ENCODE data around the gene BBS9.
"Not testable (repeated sequence)": the region's sequence is repeated elsewhere in the genome, so short reads cannot be mapped to it uniquely, and the experiment has no call there.

Gene BBS9

DNA sequence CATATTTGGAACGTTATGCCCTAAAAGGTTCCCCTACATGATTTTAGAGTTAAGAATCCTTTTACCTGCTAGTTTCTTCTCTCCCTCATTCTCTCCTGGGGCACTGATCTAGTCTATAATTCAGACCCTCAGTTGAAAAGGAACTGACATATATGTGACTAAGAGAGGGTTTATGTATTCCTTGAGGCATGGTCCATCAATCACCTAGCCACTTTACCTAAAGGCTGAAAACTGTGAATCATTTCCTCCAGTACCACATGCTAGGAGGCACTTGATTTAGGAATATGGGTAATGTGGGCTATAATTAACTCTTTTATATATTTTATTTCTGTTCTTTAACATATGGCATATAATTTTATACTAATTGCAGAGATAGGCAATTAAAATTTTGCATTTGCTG is 303.5 kb downstream of the BBS9 start:
- no peak for DNase-seq (ENCODE audit: low read depth)

DNA sequence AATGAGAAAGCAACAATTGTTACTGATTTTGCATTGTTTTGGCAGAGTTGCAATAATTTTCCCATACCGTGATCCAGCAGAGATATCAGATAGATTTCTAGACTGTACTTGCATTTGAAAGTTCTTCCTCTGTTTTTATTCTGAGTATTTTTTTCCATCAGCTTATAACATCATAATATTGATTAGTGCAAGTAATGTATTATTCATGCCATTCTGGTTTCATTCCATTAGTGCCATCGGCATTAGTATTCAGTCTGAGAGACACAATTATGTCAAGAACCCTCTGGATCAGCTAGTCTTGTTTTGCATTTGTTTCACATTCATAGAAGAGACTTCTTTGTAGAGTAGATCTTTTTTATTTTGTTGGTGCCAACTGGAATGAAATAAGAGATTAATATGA is 304.0 kb downstream of the BBS9 start:
- DNase-seq (ENCODE audit: low read depth): no peak

DNA sequence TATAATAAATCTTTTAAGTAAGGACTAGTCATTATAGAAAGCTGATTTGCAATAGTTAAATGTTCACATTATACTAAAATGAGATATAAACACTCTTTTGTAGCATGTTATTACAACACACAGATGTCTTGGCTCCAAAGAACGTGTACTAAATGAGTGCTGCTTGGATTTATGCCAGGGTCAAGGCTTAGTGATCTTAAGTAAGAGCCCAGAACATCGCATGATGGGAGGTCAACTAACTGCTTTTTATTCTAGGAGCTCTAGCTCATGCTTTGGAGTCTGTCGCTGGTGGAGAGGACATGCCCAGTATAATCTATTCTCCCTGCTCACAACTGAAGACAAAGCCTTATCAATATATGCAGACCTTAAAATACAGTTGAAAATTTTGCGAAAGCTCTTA is 315.1 kb downstream of the BBS9 start:
- DNase-seq (ENCODE audit: low read depth): no peak

DNA sequence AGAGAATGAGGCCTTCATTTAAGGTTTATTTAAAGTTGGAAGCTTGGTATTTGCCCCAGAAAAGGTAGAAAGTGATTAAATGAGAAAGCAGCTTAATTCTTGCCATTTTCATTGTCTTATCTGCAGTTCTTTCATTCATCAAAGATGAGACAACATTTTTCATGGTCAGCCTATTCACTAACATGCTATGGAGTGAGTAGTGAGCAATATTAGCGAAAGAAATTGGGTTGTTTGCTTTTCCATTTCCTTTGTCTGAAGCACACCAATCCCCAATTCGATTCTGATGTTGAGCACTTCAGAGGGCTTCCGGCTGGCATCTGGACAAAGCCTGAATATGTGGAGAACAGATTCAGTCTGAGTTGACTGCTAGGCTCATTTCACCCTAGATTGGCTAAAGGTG is 317.2 kb downstream of the BBS9 start:
- no peak for DNase-seq (ENCODE audit: low read depth)

DNA sequence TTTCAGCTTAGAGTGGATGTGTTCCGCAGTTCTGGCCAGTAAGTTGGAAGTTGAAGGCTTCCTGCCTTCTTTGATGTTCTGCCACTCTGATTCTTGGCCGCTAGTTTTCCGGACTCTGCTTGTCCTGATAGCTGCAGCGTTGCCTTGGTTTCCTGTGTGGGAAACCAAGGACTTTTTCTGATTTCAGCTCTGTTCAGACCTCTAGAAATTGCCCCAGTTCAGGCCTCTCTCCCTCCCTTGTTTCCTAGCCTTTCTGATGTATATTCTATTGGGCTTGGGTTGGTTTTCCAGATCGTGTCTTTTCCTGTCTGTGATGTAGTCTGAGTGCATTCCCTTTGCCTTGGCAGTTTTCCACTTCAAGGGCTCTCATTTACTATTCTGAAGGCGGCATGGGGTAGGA is 318.7 kb downstream of the BBS9 start:
- DNase-seq (ENCODE audit: low read depth): no peak

DNA sequence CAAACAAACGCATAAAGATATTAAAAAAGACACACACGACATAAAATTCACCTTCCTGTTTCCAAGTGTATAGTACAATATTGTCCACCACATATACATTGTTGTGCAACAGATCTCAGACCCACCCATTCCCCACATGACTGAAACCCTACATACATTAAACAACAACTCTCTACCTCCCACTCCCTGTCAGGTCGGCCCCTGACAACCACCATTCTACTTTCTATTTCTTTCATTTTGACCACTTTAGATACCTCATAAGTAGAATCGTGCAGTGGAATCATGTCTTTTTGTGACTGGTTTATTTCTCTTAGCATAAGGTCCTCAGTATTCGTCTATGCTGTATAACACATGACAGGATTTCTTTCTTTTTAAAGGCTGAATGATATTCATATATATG is 320.5 kb downstream of the BBS9 start:
- no peak for DNase-seq (ENCODE audit: low read depth)

DNA sequence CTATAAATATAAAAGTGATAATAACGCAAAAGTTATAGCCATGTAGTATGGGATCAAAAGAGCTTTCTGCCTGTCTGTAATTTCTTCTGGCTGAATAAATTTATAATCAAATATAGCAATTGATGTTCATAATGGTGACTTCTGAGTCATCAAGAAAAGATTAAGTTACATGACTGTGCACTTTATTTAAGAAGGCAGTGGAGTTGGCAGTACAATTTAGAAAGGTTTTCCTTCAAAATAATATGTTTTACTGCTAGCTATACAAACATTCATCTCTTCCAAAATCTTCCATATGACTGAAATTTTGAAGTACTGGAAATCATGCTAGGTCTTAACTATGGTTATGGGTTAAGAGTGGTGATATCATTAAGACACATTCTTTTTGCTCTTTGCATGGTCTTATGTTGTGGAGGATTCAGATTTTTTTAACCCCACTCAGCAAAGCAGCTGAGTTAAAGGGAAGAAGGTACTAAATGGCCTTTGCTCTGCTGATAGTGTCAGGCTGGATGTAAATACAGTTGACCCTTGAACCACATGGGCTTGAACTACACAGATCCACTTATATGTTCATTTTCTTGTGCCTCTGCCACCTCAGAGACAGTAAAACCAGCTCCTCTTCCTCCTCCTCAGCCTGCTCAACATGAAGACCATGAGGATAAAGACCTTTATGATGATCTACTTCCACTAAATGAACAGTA is 323.6 kb downstream of the BBS9 start:
- no peak for DNase-seq (ENCODE audit: low read depth)

DNA sequence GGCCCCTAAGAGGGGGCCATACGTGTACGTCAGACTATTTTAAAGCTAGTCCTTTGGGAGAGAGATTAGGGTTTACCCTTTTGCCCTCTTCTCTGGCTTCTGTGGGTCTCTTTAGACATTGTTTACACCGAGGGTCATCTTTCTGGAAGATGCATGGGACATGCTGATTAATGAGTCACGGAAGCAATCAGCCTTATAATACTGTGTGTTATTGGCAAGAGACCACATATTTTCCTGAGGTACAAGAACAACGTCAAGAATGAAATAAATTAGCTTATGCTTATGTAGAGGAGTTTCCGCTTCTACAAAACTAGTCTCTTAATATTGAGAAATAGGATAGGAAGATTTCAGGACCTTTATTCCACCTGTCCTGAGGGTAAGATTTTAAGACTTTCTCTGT is 327.7 kb downstream of the BBS9 start:
- DNase-seq (ENCODE audit: low read depth): no peak

DNA sequence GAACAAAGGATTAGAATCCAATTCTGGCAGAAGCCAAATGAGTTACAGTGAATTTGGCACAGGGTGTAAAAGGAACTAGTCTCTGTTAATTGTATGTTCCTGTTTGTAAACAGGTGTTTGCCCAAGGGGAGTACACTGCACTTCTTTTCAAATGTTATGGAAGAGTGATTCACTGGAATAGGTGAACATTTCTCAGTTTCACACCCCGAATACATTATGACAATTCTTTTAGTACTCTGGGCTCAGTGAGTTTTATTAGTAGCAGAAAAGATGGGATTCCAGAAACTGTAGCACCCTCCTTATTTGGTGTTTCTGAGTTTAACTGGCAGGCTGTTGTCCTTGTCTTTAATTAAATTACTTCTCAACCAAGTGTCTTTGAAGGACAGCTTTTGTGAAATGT is 329.2 kb downstream of the BBS9 start:
- no peak for DNase-seq (ENCODE audit: low read depth)

DNA sequence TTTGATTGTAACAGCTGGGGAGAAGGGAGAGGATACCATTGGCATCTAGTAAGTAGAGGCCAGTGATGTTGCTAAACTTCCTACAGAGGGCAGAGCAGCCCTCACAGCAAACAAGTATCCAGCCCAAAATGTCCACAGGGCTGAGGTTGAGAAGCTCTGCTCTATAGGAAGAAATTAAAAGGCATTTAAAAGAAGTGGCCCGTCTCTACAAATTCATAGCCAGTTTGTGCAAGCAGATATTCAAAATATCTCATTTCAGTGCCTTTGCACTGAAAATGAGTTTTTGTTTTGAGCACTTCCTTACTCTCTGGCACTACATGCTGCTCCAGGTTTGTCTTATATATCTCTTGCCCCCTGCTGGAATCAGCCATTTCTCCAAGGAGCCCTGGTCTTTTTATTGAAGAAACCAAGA is 330.0 kb downstream of the BBS9 start:
- no peak for DNase-seq (ENCODE audit: low read depth)

DNA sequence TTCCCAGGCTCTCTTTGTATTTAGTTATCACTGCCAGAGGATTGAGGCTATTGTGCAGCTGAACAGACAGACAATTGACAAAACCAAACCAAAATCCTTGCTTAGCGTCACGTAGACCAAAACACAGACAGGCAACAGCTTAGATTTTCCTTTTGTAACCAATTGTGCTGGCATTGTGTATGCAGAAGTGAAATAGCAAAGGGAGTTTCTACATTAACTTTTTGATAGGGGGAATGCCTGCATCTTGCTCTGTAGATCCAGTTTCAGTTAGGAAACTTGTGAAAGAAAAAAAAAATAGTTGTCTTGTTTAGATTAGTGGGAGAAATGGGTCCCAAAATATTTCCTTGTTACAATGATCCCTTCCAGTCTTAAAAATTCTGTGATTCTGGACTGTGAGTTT is 333.8 kb downstream of the BBS9 start:
- DNase-seq (ENCODE audit: low read depth): no peak

DNA sequence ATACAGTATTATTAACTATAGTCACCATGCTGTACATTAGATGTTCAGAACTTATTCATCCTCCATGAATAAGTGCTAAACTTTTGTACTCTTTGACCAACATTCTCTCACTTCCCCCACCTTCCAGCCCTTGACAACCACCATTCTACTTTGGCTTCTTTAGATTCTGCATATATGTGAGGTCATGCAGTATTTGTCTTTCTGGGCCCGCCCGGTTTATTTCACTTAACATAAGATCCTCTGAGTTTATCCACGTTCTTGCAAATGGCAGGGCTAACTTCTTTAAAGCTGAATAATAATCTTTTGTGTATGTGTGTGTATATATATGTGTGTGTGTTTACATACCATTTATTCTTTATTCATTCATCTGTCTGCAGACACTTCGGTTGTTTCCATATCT is 336.8 kb downstream of the BBS9 start:
- no peak for DNase-seq (ENCODE audit: low read depth)

DNA sequence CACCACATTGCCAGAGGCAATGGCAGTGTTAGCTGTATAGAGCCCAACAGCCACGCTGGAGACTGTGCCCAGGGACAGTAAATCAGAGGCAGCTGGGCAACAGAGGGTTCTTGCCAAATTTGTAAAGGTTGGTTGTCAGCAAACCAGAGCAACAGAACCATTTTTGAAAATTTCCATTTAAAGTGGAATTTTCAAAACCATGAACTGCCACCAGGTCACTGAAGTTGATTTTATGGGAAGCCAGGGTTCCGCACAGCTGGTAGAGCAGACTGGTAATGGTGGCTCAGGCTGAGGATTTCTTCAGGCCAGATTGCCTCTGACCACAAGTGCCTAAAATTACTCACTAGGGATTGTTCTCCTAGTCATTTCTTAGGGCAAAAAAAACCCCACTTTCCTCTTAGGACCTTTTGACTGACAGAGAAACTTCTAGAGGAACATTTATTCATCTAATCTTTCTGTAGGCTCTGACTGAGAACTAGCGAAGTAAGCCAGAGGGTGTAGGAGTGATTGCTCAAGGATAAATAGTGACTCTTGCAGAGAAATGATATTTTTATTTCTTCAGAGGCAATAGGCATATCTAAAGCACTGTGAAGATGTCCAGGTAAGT is 342.4 kb downstream of the BBS9 start:
- DNase-seq (ENCODE audit: low read depth): no peak

DNA sequence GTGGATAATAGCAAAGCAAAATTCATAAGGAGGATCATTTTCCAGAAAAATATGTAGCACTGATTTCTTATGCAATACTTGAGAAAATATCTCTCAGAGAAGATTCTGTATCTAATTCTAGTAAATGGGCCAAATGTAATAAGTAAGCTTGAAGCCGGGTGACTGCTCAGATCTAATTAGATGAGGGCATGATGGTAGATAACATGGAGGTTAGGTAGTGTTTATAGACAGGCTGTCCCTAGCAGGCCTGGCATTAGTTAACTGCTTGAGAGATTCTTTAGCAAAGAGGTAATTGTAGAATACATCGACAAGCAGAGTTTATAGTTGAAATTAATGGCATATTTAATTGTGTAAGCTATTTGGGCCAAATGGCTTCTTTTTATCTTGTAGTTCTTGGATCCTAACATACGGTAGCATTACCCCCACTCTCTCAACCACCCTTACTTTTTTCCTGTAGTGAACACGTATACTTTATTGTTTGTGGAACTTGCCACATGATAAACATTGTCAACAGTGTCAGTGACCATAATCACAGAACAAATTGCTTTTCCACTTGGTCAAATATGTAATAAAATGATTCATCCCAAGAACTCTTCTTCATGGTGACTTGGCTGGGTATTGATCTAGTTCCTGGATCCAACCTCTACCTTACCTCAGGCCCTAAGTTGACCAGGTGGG is 343.1 kb downstream of the BBS9 start:
- DNase-seq (ENCODE audit: low read depth): no peak

DNA sequence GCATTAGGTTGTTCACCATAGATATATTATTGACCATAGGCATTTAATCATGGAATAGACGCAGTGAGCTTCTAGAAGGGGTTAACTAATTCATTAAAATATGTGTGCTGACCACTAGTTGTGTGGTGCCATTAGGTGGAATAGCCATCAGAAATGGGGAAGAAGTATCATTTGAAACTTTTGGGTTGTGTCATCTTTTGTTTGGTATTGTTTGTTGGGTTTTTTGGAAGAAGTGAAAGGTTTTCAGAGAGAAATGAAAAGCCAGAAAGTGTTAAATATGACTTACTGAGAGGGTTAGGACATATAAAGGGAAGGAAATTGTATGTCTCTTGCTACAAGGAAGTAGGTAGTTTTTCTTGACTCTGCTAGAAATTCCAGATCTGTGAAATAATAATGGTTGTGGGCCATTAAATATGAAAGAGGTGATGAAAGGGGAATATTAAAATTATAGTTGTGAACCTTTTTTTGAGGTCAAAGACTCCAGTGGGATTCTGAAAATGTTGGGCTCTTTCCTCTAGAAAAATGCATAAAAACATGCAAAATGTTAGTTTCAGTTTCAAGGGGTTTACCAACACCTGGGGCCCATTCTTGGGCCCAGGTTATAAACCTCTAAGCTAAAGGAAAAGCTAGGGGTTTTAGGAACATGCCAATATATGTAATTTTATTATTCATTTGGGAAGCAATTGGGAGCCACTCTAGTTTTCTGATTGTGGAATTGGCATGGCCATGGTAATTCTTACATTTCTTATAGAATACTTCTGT is 348.5 kb downstream of the BBS9 start:
- no peak for DNase-seq (ENCODE audit: low read depth)

DNA sequence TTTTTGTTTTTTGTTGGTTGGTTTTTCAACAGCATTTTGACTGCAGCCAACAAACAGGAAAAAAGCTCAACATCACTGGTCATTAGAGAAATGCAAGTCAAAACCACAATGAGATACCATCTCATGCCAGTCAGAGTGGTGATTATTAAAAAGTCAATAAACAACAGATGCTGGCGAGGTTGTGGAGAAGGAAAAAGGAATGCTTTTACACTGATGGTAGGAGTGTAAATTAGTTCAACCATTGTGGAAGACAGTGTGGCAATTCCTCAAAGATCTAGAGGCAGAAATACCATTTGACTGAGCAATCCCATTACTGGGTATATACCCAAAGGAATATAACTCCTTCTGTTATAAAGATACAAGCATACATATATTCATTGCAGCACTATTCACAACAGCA is 355.1 kb downstream of the BBS9 start:
- not testable (repeated sequence) for DNase-seq (ENCODE audit: low read depth)

DNA sequence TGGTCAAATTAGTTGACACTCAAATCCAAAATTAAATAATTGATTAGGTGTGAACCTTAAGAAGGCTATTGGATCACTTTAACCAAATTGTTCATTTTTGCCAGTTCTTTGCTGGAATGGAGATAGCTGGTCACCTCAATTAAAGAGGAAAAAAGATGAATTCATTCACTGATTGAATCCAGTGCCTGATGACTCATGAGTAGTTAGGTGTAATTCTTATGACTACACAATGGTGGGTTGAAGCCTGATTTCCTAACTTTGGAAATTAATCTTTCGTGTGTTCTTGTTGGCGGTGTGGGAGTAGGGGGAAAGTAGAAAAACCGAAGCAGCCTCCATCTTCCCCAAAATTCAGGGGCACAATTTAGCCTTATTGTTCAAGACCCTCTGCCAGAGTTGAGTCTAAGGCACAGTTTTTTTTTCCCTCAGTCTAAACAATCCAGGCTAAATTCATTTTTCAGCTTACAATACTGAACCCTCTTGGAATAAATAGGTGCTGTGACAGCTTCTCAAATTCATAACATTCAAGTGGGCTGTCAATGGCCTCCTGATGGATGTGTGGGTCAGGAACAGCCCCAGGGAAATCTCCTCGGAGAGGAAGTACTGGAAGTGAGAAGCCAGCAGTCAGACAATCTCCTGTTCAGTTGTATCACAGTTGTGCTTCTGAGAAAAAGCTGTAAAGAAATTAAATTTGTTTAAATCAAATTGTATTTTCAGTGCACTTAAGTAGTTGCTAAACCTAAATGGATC is 356.6 kb downstream of the BBS9 start:
- DNase-seq (ENCODE audit: low read depth): no peak

DNA sequence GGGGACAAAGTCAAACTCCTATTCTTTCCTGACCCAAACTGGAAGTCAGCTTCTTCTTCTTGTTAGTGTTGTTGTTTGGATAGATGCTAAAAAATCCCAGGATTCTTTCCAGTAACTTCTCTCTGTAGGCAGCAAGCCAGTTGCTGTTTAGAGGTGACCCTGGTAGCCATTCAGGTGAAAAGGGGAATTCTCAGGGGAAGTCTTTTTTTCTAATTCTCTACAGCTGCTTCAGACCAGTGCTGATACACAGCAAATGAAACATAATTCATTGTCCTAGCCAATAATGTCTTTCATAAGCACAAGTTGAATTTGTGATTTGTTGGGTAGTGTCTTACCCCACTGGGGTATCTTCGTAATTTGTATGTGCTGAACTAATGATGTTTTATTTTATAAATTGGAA is 357.3 kb downstream of the BBS9 start:
- no peak for DNase-seq (ENCODE audit: low read depth)

DNA sequence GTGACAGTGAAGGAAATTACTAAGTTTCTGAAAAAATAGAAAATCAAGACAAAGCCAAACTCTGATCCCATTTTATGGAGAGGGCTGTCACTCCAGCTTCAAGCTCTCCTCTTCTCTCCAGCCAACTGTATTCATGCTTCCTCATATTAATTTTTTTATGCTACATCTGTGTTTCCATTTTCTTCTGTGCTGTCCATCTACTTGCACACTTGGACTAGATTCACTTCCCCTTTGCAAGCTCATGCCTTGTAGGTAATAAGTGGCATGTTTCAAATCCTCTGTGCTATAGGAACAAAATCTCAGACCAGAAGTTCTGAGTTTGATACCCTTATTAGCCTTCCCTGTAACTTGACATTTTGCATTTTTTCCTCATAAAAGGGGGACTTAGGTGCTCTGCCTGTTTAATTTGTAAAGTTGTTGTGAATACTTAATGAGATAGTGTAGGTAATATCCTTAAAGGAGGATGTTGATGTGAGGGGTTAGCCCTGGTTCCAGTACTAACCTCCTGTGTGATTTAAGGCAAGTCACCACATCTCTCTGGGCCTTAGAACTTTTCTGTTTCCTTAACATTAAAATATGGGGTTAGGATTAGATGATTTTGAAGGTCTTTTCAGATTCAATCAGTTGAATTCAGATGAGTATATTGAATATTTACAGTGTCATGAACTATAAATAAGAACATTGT is 358.8 kb downstream of the BBS9 start:
- DNase-seq (ENCODE audit: low read depth): no peak

DNA sequence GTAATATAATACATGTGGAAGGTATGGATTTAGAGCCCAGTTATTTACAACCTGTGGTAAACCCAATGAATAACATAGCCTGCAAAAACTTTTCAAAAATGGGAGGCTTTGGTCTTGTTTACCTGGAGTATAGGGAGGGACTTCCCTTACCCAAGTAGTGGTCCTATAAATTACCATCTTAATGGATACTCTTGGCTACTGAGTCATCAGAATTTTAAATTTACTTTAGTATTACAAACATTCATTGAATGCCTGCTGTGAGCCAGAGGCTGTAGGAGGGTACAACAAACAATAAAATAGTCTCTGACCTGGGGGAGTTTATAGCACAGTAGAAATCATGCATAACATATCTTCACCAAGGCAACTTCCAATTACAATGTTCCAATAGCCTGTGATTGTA is 365.1 kb downstream of the BBS9 start:
- no peak for DNase-seq (ENCODE audit: low read depth)

DNA sequence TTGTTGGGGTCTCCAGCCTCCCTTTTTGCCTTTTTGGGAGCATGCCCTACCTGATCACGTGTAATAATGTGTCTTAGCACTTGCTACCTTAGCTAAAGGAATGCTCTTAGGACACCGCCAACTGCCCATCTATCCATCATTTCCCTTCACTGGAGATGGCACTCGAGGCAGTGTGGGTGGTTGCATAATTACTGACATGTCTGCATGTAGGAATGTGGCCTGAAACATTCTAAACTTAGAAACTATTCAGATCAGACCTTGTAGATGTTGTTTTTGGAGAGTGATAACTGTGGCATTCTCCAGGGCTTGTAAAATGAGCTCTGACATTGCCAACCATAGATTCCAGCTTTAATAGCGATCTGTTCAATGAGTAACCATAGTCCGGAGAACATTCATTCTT is 365.8 kb downstream of the BBS9 start:
- no peak for DNase-seq (ENCODE audit: low read depth)

DNA sequence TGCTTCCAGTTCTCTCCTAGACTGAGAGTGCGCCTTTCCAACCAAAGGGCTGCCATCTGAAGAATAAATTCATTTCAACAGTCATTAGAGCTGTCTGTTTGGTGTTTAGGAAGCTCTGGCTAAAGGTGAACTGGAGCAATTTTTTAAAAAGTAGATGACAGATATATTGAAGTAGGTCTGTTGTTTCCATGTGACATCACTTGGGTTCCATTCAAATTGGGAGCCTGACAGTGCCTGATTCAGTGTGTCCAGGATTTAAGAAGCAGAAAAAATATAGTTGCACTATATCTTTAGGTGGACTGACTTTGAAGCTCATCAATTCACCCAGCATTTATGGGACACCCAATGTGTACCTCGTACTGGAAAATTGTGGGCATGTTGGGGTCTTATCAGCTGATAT is 367.7 kb downstream of the BBS9 start:
- no peak for DNase-seq (ENCODE audit: low read depth)

Data from T follicular helper cell (primary cell).